Epithelial cell of proximal tubule (primary cell): ENCODE measurements around the gene NMUR2. TPM values are rescaled to one million over a fixed set of nuclear protein-coding genes. Genes with fewer than 3 reads are reported as not detected.

Experiments
- DNase-seq: peaks from one replicate; pipeline ENCODE4 v3.0.0-alpha.2; 2011; ENCODE audit warnings: low read depth
- H3K4me3 ChIP-seq: 2 replicates; pipeline ENCODE4 v1.5.1; 2011; ENCODE audit warnings: low read depth, mild to moderate bottlenecking, low read length
- total RNA-seq: library from RNA; depleted of rRNA; stranded (reverse); fragments of >200 nt; gene quantifications from 2 replicates; pipeline ENCODE4 v1.2.3, GENCODE V29; 2015
- TF ChIP-seq, protein P1 (sequence below): conservative IDR thresholded peaks from 2 replicates; pipeline ENCODE4 v1.5.1; 2012; ENCODE audit warnings: low read depth, mild to moderate bottlenecking, low read length

Gene NMUR2
- total RNA-seq, 1 donor from 2014 or later = not detected

DNA sequence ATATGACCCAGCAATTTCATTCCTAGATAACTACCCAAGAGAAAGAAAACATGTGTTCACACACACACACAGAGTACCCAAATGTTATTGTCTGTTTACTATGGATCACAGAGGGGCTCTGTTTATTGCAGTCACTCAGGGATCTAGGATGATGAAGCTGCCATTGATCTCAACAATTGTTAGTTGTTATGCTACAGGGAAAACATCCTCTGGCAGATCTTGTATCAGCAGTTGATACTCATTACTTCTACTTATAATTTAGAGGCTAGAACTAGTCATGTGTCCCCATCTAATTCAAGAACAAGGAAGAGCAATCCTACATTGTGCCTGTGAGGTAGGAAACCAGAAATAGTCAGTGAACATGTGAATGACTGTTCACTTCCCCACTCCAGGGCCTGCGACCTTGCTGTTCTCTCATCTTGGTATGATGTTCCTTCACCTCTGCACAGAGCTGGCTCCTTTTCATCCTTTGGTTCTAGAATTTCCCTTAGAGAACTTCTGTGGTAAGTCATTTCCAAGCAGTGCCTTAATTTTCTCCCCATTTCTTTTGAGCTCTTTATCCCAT, 30.3 kb downstream of the NMUR2 start:
- TF ChIP-seq, protein P1, sequence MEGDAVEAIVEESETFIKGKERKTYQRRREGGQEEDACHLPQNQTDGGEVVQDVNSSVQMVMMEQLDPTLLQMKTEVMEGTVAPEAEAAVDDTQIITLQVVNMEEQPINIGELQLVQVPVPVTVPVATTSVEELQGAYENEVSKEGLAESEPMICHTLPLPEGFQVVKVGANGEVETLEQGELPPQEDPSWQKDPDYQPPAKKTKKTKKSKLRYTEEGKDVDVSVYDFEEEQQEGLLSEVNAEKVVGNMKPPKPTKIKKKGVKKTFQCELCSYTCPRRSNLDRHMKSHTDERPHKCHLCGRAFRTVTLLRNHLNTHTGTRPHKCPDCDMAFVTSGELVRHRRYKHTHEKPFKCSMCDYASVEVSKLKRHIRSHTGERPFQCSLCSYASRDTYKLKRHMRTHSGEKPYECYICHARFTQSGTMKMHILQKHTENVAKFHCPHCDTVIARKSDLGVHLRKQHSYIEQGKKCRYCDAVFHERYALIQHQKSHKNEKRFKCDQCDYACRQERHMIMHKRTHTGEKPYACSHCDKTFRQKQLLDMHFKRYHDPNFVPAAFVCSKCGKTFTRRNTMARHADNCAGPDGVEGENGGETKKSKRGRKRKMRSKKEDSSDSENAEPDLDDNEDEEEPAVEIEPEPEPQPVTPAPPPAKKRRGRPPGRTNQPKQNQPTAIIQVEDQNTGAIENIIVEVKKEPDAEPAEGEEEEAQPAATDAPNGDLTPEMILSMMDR = no peak
- H3K4me3 ChIP-seq = no peak overlapping the region
- no peak for DNase-seq

DNA sequence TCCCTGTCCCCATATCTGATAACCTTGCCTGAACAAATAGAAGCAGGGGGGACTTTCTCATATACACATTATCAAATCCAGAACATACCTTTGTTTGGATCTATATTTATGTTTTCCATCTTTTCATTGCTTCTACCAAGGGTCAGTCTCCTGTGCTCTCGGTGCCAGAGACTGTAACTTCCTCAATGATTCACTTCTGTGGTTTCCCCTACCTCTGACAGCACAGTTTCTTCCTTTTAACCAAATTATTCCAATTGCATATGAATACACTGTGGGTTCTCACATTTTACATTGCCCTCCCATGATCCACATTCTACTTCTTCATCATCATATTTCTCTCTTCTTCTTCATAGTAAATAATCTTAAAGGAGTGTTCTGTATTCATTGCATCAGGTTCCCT, 32.2 kb downstream of the NMUR2 start:
- DNase-seq = no peak
- TF ChIP-seq, protein P1 = no peak
- no peak overlapping the region for H3K4me3 ChIP-seq

DNA sequence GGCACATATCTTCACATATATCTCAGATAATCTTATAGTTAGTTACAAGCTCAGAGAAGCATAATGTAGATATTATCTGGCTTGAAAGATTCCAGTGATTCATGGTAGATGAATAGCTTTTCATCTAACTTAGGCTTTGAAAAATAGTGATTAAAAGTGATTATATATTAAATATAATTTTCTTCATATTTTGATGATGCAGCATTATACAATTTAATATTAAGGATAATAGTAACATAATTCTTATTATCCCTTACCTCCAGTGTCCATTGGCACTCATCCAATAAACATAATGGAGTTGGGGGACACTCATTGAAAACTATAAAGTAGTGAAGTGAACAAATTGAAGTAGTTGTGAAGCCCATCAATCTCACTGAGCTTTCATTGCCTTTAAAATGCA, 35.8 kb downstream of the NMUR2 start:
- TF ChIP-seq, protein P1 = no peak
- no peak for DNase-seq
- H3K4me3 ChIP-seq = no peak overlapping the region

DNA sequence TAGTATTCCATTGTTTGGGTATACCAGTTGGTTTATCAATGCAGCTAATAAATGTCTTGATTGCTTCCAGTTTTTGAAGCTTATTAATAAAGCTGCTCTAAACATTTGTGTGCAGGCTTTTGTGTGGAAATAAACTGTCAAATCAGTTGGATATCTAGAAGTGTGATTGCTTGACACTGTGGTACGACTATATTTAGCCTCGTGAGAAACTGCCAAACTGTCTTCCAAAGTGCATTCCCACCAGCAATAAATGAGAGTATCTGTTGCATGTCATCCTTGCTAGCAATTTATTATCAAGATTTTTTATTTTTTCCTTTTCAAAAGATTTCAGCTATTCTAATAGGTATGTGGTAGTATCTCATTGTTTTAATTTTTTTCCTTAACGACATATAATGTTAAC, 37.5 kb downstream of the NMUR2 start:
- no peak for DNase-seq
- H3K4me3 ChIP-seq = no peak overlapping the region
- TF ChIP-seq, protein P1 = no peak

DNA sequence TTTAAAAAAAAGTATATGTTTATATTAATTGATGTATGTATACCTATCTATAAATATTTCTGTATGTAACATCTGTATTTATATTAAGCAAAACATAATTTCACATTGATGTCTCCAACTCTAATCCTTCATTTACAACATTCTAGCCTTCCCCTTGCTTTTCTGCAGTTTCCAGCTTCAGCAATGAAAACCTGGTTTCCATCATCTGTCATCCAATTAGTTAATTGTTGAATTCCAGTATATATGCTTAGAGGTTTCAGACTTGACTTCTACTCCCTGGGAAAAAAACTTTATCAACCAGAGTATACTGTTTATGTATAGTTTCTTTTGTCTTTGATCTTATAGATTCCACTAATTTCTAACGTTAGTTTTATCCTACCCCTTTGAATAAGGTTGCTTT, 38.4 kb downstream of the NMUR2 start:
- TF ChIP-seq, protein P1 = no peak
- H3K4me3 ChIP-seq = no peak overlapping the region
- DNase-seq = no peak

DNA sequence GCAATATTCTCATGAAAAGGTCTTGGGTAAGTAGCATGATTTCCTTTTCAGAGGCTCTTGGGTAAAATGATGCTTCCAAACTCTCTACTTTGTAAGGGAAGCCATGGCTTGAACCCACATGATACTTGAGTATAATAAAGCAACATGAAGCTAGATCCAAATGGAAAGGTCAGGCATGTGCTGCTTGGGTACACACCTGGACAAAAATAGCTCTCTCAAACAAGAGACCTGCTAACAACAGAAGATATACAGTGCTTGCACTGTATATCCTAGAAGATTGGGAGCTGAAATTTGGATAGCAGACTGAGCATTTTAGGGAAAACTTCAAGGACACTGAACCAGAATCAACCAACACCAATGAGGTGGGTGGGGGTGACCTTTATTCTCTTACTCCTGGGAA, 40.2 kb downstream of the NMUR2 start:
- DNase-seq = no peak
- TF ChIP-seq, protein P1 = no peak
- no peak overlapping the region for H3K4me3 ChIP-seq

DNA sequence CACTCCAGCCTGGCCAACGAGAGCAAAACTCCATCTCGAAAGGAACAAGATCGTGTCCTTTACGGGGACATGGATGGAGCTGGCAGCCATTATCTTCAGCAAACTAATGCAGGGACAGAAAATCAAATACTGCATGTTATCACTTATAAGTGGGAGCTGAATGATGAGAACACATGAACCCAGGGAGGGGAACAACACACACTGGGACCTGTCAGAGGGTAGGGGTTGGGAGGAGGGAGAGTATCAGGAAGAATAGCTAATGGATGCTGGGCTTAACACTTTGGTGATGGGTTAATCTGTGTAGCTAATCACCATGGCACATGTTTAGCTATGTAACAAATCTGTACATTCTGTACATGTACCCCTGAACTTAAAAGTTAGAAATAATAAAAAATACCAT, 40.9 kb downstream of the NMUR2 start:
- H3K4me3 ChIP-seq = no peak overlapping the region
- no peak for DNase-seq
- TF ChIP-seq, protein P1 = no peak
